Measurements from ENCODE around the gene OSBP2.
"Not testable (repeated sequence)": the region's sequence is repeated elsewhere in the genome, so short reads cannot be mapped to it uniquely, and the experiment has no call there.

OSBP2 gene

GRCh38 chr22:30679895-30680690 lies 14.6 kb upstream of the OSBP2 start:
- not testable (repeated sequence) for DNase-seq (ENCODE audit: low read depth, low spot score)

GRCh38 chr22:30680991-30681770 lies 13.5 kb upstream of the OSBP2 start:
- DNase-seq (ENCODE audit: low read depth, low spot score): no peak

GRCh38 chr22:30681831-30682230 lies 12.8 kb upstream of the OSBP2 start:
- DNase-seq (ENCODE audit: low read depth, low spot score): no peak

DNA sequence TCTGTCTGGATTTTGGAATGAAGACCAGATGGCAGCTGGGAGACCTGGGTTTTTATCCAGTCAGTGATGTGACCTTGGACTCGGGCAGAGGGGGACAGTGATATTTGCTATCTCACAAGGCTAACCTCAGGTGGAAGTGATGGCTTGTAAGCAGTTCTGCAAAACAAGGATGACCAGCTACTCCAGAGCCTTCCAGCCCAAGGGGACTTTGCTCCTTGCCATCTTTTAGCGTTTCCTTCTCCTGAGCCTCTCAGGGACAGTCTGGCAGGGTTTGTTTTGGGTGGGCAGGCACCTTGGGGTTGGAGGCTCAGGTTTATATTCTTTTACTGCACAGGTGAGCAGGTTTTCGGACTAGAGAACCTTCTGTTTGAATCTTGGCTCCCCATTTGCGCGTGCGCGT lies 9.5 kb upstream of the OSBP2 start:
- no peak for DNase-seq (ENCODE audit: low read depth, low spot score)

GRCh38 chr22:30687358-30687757 lies 7.3 kb upstream of the OSBP2 start:
- DNase-seq (ENCODE audit: low read depth, low spot score): no peak

- no peak for DNase-seq (ENCODE audit: low read depth, low spot score)
Measured at GRCh38 chr22:30689622-30690021, 5.1 kb upstream of the OSBP2 start.

DNA sequence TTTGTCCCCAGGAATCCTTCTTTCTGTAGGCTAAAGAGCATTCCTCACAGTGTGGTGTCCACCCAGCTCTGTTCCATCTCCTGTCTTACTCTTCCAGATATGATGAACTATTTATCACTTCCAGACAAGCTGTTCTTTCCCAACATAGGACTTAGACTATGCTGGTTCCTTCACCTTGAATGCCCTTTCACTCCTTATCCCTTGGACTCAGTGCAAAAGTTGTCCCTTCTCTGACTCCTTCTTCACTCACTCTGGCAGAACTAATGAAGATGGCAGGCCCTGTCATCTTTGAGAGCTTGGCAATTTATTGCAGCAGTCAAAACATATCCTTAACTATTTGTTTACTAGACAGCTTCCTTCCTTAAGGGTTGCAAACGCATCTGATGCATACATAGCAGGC lies 3.5 kb upstream of the OSBP2 start:
- no peak for DNase-seq (ENCODE audit: low read depth, low spot score)

DNA sequence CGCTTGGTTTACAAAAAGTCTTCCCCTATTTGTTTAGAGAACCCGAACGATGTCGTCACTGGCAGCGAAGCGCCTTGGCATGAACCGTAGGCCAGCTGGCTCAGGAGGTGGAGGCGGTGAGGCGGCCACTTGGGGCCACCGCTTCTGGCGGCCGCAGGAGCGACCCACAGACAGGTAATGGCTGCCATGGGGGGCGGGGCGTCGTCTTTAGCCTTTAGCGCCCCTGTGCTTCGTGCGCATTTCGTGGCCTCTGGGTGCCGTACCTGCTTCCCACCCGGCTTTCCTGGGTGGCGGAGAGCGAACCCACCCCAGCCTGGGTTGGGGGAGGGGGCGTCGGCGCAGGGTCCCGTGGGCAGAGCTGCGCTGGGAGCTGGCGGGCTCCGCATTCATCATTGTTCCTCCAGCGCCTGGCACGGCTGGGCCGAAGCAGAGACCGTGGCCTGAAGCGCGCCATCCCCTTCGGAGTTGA lies 469 bp upstream of the OSBP2 start:
- DNase-seq (ENCODE audit: low read depth, low spot score): no peak

DNA sequence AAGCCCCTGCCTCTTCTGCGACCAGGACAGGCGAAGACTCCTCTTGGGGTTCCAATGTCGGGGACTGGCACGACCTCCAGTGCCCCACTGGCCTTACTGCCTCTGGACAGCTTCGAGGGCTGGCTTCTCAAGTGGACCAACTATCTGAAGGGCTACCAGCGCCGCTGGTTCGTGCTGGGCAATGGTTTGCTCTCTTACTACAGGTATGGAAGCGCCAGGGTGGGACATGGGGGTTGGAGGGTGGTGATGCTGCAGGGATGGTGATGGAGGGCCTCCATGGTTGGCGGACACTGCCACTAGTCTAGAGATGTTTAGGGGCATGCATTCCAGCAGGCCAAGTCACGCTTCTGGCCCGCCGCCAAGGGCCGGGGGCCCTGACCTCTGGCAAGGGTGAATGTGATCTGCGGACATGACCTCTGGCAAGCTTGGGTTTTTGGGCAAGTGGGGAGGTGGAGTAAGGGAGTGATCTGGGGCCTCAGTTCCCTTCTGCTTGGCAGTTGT lies 727 bp downstream of the OSBP2 start:
- DNase-seq (ENCODE audit: low read depth, low spot score): no peak

DNA sequence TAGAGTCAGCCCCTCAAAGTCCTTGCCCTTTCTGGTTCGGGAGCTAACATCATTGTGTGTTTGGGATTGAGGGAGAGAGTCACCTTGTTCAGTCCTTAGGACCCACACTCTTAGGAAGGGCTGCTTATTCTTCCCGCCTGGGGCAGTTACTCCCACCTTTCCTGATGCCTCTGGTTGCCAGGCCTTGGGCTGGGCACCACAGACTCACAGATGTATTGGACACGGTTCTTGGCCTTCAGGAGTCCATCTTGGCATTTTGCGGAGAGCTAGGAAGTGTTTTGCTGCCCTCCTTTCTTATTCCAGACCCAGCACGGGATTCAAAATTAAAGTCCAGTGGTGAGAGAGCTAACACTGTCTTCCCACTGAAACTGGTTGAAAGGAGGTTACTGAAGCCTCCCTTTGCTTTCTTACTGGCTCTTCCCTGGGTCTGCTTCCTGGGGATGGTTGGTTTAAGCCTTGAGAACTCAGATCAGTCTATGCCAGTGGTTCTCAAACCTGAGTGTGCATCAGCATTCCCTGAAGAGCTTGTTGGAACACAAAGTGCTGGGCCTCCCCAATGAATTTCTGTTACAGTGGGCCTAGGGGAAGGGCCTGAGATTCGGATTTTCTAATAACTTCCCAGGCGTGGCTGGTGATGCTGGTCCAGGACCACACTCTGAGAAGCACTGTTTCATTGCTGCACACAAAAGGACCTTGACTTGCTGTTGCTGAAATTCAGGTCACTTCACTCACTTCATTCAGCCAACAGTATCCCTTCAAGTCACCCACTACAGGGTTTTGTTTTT lies 1.4 kb downstream of the OSBP2 start:
- DNase-seq (ENCODE audit: low read depth, low spot score): no peak

DNA sequence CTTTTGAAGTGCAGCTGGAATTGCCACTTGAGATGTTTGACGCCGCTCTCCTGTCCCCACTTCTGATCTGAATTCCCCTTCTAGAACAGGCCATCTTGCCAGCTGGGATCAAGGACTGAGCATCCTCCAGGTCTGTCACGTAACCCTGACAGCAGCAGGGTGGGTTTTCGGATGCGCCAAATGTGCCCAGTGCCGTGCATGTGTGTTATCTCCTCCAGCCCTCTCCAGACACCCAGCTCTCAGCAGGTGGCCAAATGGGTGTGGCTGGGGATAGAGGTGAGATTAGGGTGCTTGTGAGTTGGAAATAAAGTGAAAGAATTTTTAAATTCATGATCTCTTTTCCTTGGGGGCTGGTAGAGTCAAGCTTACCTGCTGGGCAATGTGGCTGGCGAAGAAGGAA lies 3.3 kb downstream of the OSBP2 start:
- no peak for DNase-seq (ENCODE audit: low read depth, low spot score)

DNA sequence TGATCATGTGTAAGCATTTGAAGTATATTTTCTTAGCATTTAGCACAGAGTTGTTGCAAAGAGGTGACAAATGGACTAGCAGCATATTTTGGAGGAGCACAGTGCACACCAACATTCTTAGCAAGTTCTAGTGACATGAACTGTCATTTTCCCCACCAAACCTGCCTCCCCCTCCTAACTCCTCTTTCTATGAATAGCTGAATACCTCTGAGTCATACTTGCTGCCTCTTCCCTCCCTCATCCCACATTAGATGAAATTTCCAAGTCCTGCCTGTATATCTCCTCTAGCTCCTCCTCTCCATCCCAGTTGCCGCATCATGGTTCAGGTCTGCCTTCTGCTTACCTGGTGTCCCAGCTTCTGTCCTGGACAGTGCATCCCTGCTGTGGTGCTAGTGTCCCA lies 7.2 kb downstream of the OSBP2 start:
- no peak for DNase-seq (ENCODE audit: low read depth, low spot score)

DNA sequence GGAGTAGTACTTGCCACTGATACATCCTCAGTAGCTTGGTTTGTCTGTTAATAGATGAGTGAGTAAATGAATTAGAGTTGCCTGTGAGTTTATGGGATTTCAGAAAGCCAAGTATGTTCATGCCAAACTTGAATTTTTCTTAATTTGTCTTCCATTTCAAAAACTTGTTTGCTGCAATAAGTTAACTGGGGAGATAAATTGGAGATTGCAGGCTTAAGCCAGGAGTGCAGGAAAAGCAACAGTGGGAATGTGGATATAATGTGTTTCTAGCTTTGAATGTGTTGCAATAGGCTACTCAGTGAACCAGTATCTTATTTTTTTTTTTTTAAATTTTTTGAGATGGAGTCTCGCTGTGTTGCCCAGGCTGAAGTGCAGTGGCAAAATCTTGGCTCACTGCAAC lies 8.2 kb downstream of the OSBP2 start:
- DNase-seq (ENCODE audit: low read depth, low spot score): no peak

GRCh38 chr22:30704978-30705377 lies 10.3 kb downstream of the OSBP2 start:
- DNase-seq (ENCODE audit: low read depth, low spot score): no peak

GRCh38 chr22:30705710-30706651 lies 11.3 kb downstream of the OSBP2 start:
- DNase-seq (ENCODE audit: low read depth, low spot score): no peak

DNA sequence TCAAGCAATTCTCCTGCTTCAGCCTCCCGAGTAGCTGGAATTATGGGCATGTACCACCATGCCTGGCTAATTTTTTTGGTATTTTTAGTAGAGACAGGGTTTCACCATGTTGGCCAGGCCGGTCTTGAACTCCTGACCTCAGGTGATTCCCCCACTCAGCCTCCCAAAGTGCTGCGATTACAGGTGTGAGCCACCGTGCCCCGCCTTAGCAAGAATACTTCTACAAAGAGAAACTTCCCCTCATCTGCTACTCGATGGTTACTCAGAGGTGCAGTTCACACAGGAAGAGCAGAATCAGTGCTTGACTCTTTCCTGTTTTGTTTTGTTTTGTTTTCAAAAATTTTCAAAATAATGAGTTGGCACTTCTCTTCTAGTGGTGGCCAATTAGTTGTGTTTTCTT lies 15.3 kb downstream of the OSBP2 start:
- not testable (repeated sequence) for DNase-seq (ENCODE audit: low read depth, low spot score)

- DNase-seq (ENCODE audit: low read depth, low spot score): no peak
Measured at GRCh38 chr22:30712094-30712493, 17.4 kb downstream of the OSBP2 start.

DNA sequence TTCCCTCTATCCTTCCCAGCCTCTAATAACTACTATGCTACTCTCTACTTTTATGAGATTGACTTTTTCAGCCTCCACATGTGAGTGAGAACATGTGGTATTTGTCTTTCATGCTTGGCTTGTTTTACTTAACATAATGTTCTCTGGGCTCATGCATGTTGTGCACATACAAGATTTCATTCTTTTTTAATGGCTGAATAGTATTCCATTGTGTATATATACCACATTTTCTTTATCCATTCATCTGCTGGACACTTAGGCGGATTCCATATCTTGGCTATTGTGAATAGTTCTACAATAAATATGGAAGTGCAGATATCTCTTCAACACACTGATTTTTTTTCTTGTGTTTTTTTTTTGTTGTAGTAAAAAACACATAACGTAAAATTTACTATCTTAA lies 19.4 kb downstream of the OSBP2 start:
- DNase-seq (ENCODE audit: low read depth, low spot score): no peak

DNA sequence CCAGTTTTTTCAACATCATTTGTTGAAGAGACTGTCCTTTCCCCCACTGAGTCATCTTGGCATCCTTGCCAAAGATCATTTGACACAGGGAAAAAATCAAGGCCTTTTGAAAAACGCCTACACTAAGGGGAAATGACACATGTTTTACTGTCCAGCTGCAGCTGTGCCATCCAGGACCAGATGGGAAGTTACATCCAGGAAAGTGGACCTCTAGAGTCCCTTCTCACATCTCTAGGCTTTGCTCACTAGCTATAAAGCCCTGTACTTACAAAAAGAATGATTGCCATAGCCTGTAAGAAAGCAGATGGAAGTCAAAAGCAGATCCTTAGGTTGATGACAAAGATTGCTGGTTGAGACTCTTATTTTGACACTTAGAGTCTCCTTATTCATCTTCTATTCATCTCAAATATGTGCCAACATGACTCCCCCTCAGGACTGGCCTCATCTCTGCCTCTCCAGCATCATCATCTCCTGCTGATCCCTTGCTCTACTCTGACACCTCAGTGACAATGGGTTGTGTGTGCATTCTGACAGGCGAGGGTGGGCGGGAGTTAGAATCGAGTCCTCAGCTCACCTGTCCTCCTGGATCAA lies 22.8 kb downstream of the OSBP2 start:
- DNase-seq (ENCODE audit: low read depth, low spot score): no peak

- DNase-seq (ENCODE audit: low read depth, low spot score): no peak
Measured at GRCh38 chr22:30717952-30718351, 23.3 kb downstream of the OSBP2 start.

Measured in smooth muscle cell of the brain vasculature (primary cell).